BLaER1 treated with 17β-estradiol and CSF1 and Interleukin-3, amounts not matched to agents 10 nM and 100 nM (cell line): ENCODE measurements around the gene DNPEP.
A peak's percentile ranks its signal among the peaks of the same experiment; 100 is the strongest.

ENCODE experiments used
- H3K27ac ChIP-seq, 11 experiments: shearing (Covaris generic); formaldehyde crosslinking; 2 replicates each; pipeline ENCODE4 v1.8.1; 2022
- H3K27me3 ChIP-seq, 11 experiments: shearing (Covaris generic); formaldehyde crosslinking; 2 replicates each; pipeline ENCODE4 v1.8.1; 2022
- H3K36me3 ChIP-seq, 11 experiments: shearing (Covaris generic); formaldehyde crosslinking; 2 replicates each; pipeline ENCODE4 v1.8.1; 2022
- H3K4me1 ChIP-seq, 10 experiments: shearing (Covaris generic); formaldehyde crosslinking; 2 replicates each; pipeline ENCODE4 v1.8.1; 2022
- H3K4me2 ChIP-seq, 11 experiments: shearing (Covaris generic); formaldehyde crosslinking; 2 replicates each; pipeline ENCODE4 v1.8.1; 2022
- H3K4me3 ChIP-seq, 10 experiments: shearing (Covaris generic); formaldehyde crosslinking; 2 replicates each; pipeline ENCODE4 v1.8.1; 2022
- H3K9ac ChIP-seq, 11 experiments: shearing (Covaris generic); formaldehyde crosslinking; 2 replicates each; pipeline ENCODE4 v1.8.1; 2022
- H3K9me3 ChIP-seq, 11 experiments: shearing (Covaris generic); formaldehyde crosslinking; replicated peaks in 1 of 11; 2 replicates each; pipeline ENCODE4 v1.8.1; 2022
- H4K20me1 ChIP-seq, 11 experiments: shearing (Covaris generic); formaldehyde crosslinking; 2 replicates each; pipeline ENCODE4 v1.8.1; 2022
- Cebpa-rat ChIP-seq, 11 experiments: shearing (Covaris generic); IDR thresholded peaks; 2 replicates each; pipeline ENCODE4 v1.8.1; 2022

The DNPEP gene

GRCh38 chr2:219422952-219423534 is 35.3 kb upstream of the DNPEP start:
- H3K27ac ChIP-seq: no peak overlapping the region
- H3K27me3 ChIP-seq: no peaks in the 10 kb centered on the region
- peaks cover 0 to 27% (median 12%) of the 10 kb centered on the region in 10 experiments; a peak in 14 of 20 replicates for H3K4me1 ChIP-seq

GRCh38 chr2:219421323-219421722 is 33.6 kb upstream of the DNPEP start:
- H4K20me1 ChIP-seq: no peaks in the 10 kb centered on the region
- no peaks in the 10 kb centered on the region for H3K36me3 ChIP-seq
- no peaks in the 10 kb centered on the region for H3K9me3 ChIP-seq
- no peak overlapping the region for H3K9ac ChIP-seq
- no peak overlapping the region for H3K27ac ChIP-seq
- no peak overlapping the region for H3K4me3 ChIP-seq
- no peaks in the 10 kb centered on the region for H3K27me3 ChIP-seq
- H3K4me1 ChIP-seq: peaks cover 15 to 43% (median 24%) of the 10 kb centered on the region in 10 experiments
- no peak overlapping the region for H3K4me2 ChIP-seq
- no peak for TF ChIP-seq Cebpa-rat (IDR thresholded peaks at IDR 0.05)

More at GRCh38 chr2:219422952-219423534, 35.3 kb upstream of the DNPEP start:
- Histone ChIP-seq H4K20me1 (no peaks in the 10 kb centered on the region), H3K4me3 (no peak overlapping the region), H3K4me2 (no peak overlapping the region), H3K9me3 (no peaks in the 10 kb centered on the region), H3K36me3 (no peaks in the 10 kb centered on the region), H3K9ac (no peak overlapping the region)
- no peak for TF ChIP-seq Cebpa-rat (IDR thresholded peaks at IDR 0.05)

GRCh38 chr2:219420687-219421086 is 33.0 kb upstream of the DNPEP start:
- Histone ChIP-seq H3K4me1 (peaks cover 16 to 47% (median 30%) of the 10 kb centered on the region in 10 experiments), H3K4me3 (no peak overlapping the region), H3K4me2 (peak overlapping the region in 3 of 11 experiments; percentile 52 to 64 (median 59); a peak in 2 of 22 replicates), H3K27me3 (no peaks in the 10 kb centered on the region), H4K20me1 (no peaks in the 10 kb centered on the region), H3K9ac (no peak overlapping the region), H3K27ac (no peak overlapping the region; a peak in 1 of 22 replicates), H3K9me3 (no peaks in the 10 kb centered on the region), H3K36me3 (no peaks in the 10 kb centered on the region)
- no peak for TF ChIP-seq Cebpa-rat (IDR thresholded peaks at IDR 0.05)

- Histone ChIP-seq H3K9me3 (no peaks in the 10 kb centered on the region), H3K4me3 (no peak overlapping the region; a peak in 1 of 20 replicates), H3K27me3 (no peaks in the 10 kb centered on the region), H3K4me2 (peak overlapping the region in 5 of 11 experiments; percentile 34 to 64 (median 52); a peak in 9 of 22 replicates), H4K20me1 (no peaks in the 10 kb centered on the region), H3K27ac (peak overlapping the region in 3 of 11 experiments; percentile 35 to 50 (median 47); a peak in 5 of 22 replicates), H3K4me1 (peaks cover 16 to 47% (median 31%) of the 10 kb centered on the region in 10 experiments), H3K36me3 (no peaks in the 10 kb centered on the region), H3K9ac (0 out of 22 replicates have a peak overlapping the region, but pooled peaks of 1 of the 11 experiments have one; percentile 26)
- no peak for TF ChIP-seq Cebpa-rat (IDR thresholded peaks at IDR 0.05)
Measured at GRCh38 chr2:219419331-219420197, 31.9 kb upstream of the DNPEP start.

GRCh38 chr2:219419012-219419324 is 31.3 kb upstream of the DNPEP start:
- no peaks in the 10 kb centered on the region for H3K27me3 ChIP-seq
- no peaks in the 10 kb centered on the region for H4K20me1 ChIP-seq
- H3K36me3 ChIP-seq: no peaks in the 10 kb centered on the region
- TF ChIP-seq Cebpa-rat (IDR thresholded peaks at IDR 0.05): no peak
- H3K9ac ChIP-seq: no peak overlapping the region
- H3K4me1 ChIP-seq: peaks cover 16 to 47% (median 31%) of the 10 kb centered on the region in 10 experiments
- peak overlapping the region in 2 of 11 experiments; percentile 47 to 50; a peak in 3 of 22 replicates for H3K27ac ChIP-seq
- H3K9me3 ChIP-seq: no peaks in the 10 kb centered on the region
- H3K4me2 ChIP-seq: peak overlapping the region in 4 of 11 experiments; percentile 46 to 64 (median 56); a peak in 6 of 22 replicates
- H3K4me3 ChIP-seq: no peak overlapping the region

GRCh38 chr2:219418155-219419011 is 30.7 kb upstream of the DNPEP start, which contains the start of gene DES:
DES (plus strand) TSS chr2:219418377; CDS start chr2:219418463, 86 bp downstream.
- Histone ChIP-seq H4K20me1 (no peaks in the 10 kb centered on the region), H3K4me1 (peaks cover 16 to 47% (median 31%) of the 10 kb centered on the region in 10 experiments), H3K9me3 (0 out of 22 replicates have a peak, but pooled peaks cover 0 to under 1% (median 0%) of the 10 kb centered on the region in 11 experiments), H3K4me2 (peak within 1 kb of the TSS; percentile 49 to 70 (median 65)), H3K27me3 (no peaks in the 10 kb centered on the region), H3K36me3 (no peaks in the 10 kb centered on the region), H3K9ac (peak within 1 kb of the TSS in 1 of 11 experiments; percentile 33; a peak in 2 of 22 replicates), H3K27ac (peak within 1 kb of the TSS in 4 of 11 experiments; percentile 32 to 50 (median 48); a peak in 5 of 22 replicates), H3K4me3 (no peak within 1 kb of the TSS)
- no peak for TF ChIP-seq Cebpa-rat (IDR thresholded peaks at IDR 0.05)

GRCh38 chr2:219417374-219417773 is 29.7 kb upstream of the DNPEP start:
- TF ChIP-seq Cebpa-rat (IDR thresholded peaks at IDR 0.05): no peak
- no peak overlapping the region for H3K4me3 ChIP-seq
- H3K9ac ChIP-seq: peak overlapping the region in 1 of 11 experiments; percentile 33; a peak in 2 of 22 replicates
- peak overlapping the region in 2 of 11 experiments; percentile 32 to 49; a peak in 2 of 22 replicates for H3K27ac ChIP-seq
- H3K9me3 ChIP-seq: peaks cover 2 to 9% (median 3%) of the 10 kb centered on the region in 11 experiments; a peak in 19 of 22 replicates
- H3K4me2 ChIP-seq: peak overlapping the region in 10 of 11 experiments; percentile 40 to 70 (median 66); a peak in 17 of 22 replicates
- H3K4me1 ChIP-seq: peaks cover 16 to 47% (median 31%) of the 10 kb centered on the region in 10 experiments
- no peaks in the 10 kb centered on the region for H3K27me3 ChIP-seq
- H3K36me3 ChIP-seq: no peaks in the 10 kb centered on the region
- no peaks in the 10 kb centered on the region for H4K20me1 ChIP-seq

GRCh38 chr2:219416938-219417337 is 29.2 kb upstream of the DNPEP start:
- Histone ChIP-seq H4K20me1 (no peaks in the 10 kb centered on the region), H3K4me1 (peaks cover 16 to 47% (median 31%) of the 10 kb centered on the region in 10 experiments), H3K36me3 (no peaks in the 10 kb centered on the region), H3K4me2 (peak overlapping the region in 10 of 11 experiments; percentile 2 to 70 (median 64); a peak in 14 of 22 replicates), H3K27ac (peak overlapping the region in 1 of 11 experiments; percentile 34; a peak in 1 of 22 replicates), H3K27me3 (no peaks in the 10 kb centered on the region), H3K9me3 (peaks cover 6 to 14% (median 7%) of the 10 kb centered on the region in 11 experiments; a peak in 19 of 22 replicates), H3K4me3 (no peak overlapping the region), H3K9ac (no peak overlapping the region)
- TF ChIP-seq Cebpa-rat (IDR thresholded peaks at IDR 0.05): no peak
